HepG2 (cell line): ENCODE data around the gene KCNH6. TPM values are rescaled to one million over a fixed set of nuclear protein-coding genes. Genes with fewer than 3 reads are reported as not detected.

Experiments used
- ARHGAP35 ChIP-seq: sonication (generic); formaldehyde crosslinking; IDR thresholded peaks from 2 replicates; pipeline ENCODE4 v1.9.0; 2022; ENCODE audit warnings: mild to moderate bottlenecking, inconsistent platforms, moderate library complexity, missing genetic modification reagents, borderline replicate concordance
- BCL6 ChIP-seq: IDR thresholded peaks from 2 replicates; pipeline ENCODE4 v1.6.1; 2016; ENCODE audit warnings: missing genetic modification reagents, missing compliant biosample characterization
- BRCA1 ChIP-seq: sonication (generic); formaldehyde crosslinking; IDR thresholded peaks from 2 replicates; pipeline ENCODE4 v1.4.0; 2020; ENCODE audit warnings: missing genetic modification reagents
- CREB1 ChIP-seq, 2 experiments: fragments of 450-650 bp in 1 of 2; IDR thresholded peaks; 2 replicates each; pipeline ENCODE4 v1.6.1; 2016 to 2017; ENCODE audit warnings: control low read depth in 1 of 2, mild to moderate bottlenecking in 1 of 2, missing compliant biosample characterization in 1 of 2, missing genetic modification characterization in 1 of 2
- FOXP1 ChIP-seq, 2 experiments: fragments of 450-650 bp in 1 of 2; IDR thresholded peaks; 2 replicates each; pipeline ENCODE4 v1.6.1; 2017 to 2018; ENCODE audit warnings: antibody characterized with exemption in 1 of 2
- HNF1A ChIP-seq, 2 experiments: sonication (generic) in 1 of 2; formaldehyde crosslinking in 1 of 2; IDR thresholded peaks; 2 replicates each; pipeline versions ENCODE4 v1.4.0 to v1.6.1; 2016 to 2020; ENCODE audit warnings: borderline replicate concordance in 1 of 2, low read depth in 1 of 2, mild to moderate bottlenecking in 1 of 2, missing genetic modification reagents in 1 of 2
- LBX2 ChIP-seq: sonication (generic); formaldehyde crosslinking; IDR thresholded peaks from 2 replicates; pipeline ENCODE4 v1.5.0; 2020; ENCODE audit warnings: missing genetic modification reagents, mild to moderate bottlenecking, borderline replicate concordance
- TAF1 ChIP-seq: sonication (generic); formaldehyde crosslinking; IDR thresholded peaks from 2 replicates; pipeline ENCODE4 v1.4.0; 2020; ENCODE audit warnings: missing genetic modification reagents
- TFAP4 ChIP-seq: sonication (generic); IDR thresholded peaks from 2 replicates; pipeline ENCODE4 v1.6.1; 2016; ENCODE audit warnings: low read depth, borderline replicate concordance
- TFDP2 ChIP-seq: sonication (generic); formaldehyde crosslinking; IDR thresholded peaks from 2 replicates; pipeline ENCODE4 v1.4.0; 2020; ENCODE audit warnings: missing genetic modification reagents
- ZFP36 ChIP-seq: fragments of 150-350 bp; IDR thresholded peaks from 2 replicates; pipeline ENCODE4 v1.6.1; 2018; ENCODE audit warnings: borderline replicate concordance, low read length, low read depth; ENCODE audit not compliant: partially characterized antibody
- ZNF329 ChIP-seq: sonication (generic); formaldehyde crosslinking; IDR thresholded peaks from 2 replicates; pipeline ENCODE4 v1.9.0; 2021; ENCODE audit warnings: low read depth, mild to moderate bottlenecking, missing genetic modification reagents
- ZNF749 ChIP-seq: sonication (generic); formaldehyde crosslinking; IDR thresholded peaks from 2 replicates; pipeline ENCODE4 v1.8.0; 2022; ENCODE audit warnings: mild to moderate bottlenecking, missing genetic modification reagents, moderate library complexity, borderline replicate concordance
- ZUFSP ChIP-seq: sonication (generic); formaldehyde crosslinking; IDR thresholded peaks from 2 replicates; pipeline ENCODE4 v1.9.0; 2021; ENCODE audit warnings: missing genetic modification reagents, mild to moderate bottlenecking, borderline replicate concordance
- polyA plus RNA-seq, 8 experiments: library from polyadenylated mRNA; depleted of rRNA in 3 of 8; stranded (reverse) in 7 of 8; unstranded in 1 of 8; fragments of >200 nt; fragmentation: Illumina TruSeq in 4 of 8; extraction: Trizol in 4 of 8; gene quantifications; 2 replicates each; pipeline versions ENCODE4 v1.2.1 to v1.2.3, GENCODE V29; 2011 to 2016; ENCODE audit warnings: low read depth in 4 of 8, missing spikeins in 1 of 8, mixed read lengths in 1 of 8; ENCODE audit not compliant: insufficient read depth in 1 of 8
- total RNA-seq, 5 experiments: library from RNA; depleted of rRNA; stranded (reverse); fragments of >200 nt; fragmentation: Illumina TruSeq; extraction: Trizol; gene quantifications; 2 replicates each; pipeline ENCODE4 v1.2.3, GENCODE V29; 2016; ENCODE audit warnings: low read depth in 1 of 5

Gene KCNH6
- total and polyA plus RNA-seq, 2 of the 13 experiments (the other 11 are each of a cell fraction or from before 2014, with no cell fraction given): 0.05 to 0.18 TPM

GRCh38 chr17:63523253-63523855, at the start of gene KCNH6 (continued):
- TF ChIP-seq HNF1A (IDR thresholded peaks at IDR 0.05; ENCODE audit: low read depth) (no peak), HNF1A (CRISPR knock-in tag; IDR thresholded peaks at IDR 0.05; ENCODE audit: borderline replicate concordance) (0 out of 2 replicates have a peak, but pooled peaks have one; percentile 1), FOXP1 (IDR thresholded peaks at IDR 0.05) (no peak), FOXP1 (CRISPR knock-in tag; IDR thresholded peaks at IDR 0.05) (no peak), TFAP4 (no peak), ZNF329 (peak; percentile 20; the same call in 1 of the 2 replicates), LBX2 (peak; percentile 11), ARHGAP35 (0 out of 2 replicates have a peak, but pooled peaks have one; percentile 8), BCL6 (no peak), TAF1 (CRISPR knock-in tag) (no peak), ZFP36 (no peak), ZUFSP (CRISPR knock-in tag) (no peak), TFDP2 (CRISPR knock-in tag) (no peak), ZNF749 (CRISPR knock-in tag) (0 out of 2 replicates have a peak, but pooled peaks have one; percentile 5), CREB1 (IDR thresholded peaks at IDR 0.05) (no peak), CREB1 (CRISPR knock-in tag; IDR thresholded peaks at IDR 0.05) (no peak), BRCA1 (CRISPR knock-in tag) (no peak)
